COR-L47 (cell line): ENCODE results near the gene DIP2C.
"Not testable (repeated sequence)": the region's sequence is repeated elsewhere in the genome, so short reads cannot be mapped to it uniquely, and the experiment has no call there.

Experiments used
- DNase-seq: peaks from one replicate; lab custom pipeline; 2025; lab: John Stamatoyannopoulos, UW

Gene DIP2C

GRCh38 chr10:641149-642010 lies 48.1 kb downstream of the DIP2C start:
- DNase-seq = no peak

DNA sequence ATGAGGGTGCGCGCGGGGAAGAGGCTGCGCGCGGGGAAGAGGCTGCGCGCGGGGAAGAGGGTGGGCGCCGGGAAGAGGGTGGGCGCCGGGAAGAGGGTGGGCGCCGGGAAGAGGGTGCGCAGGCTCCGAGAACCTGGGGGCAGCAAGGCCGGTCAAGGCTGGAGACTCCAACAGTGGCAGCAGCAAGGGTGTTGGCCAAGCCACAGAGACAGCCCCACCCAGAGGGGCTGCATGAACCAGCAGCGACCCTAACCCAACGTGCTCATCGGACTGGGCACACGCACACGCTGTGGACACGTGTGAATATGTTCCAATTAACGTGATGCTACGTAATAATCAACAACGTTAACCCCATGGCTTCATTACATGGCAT lies 48.8 kb downstream of the DIP2C start:
- DNase-seq = no peak

GRCh38 chr10:639751-640672 lies 49.5 kb downstream of the DIP2C start:
- no peak for DNase-seq

GRCh38 chr10:639001-639750 lies 50.3 kb downstream of the DIP2C start:
- no peak for DNase-seq

GRCh38 chr10:637771-638195 lies 51.7 kb downstream of the DIP2C start:
- no peak for DNase-seq

GRCh38 chr10:637221-637620 lies 52.2 kb downstream of the DIP2C start:
- DNase-seq = no peak

- no peak for DNase-seq
Measured at GRCh38 chr10:636769-637168, 52.7 kb downstream of the DIP2C start.

DNA sequence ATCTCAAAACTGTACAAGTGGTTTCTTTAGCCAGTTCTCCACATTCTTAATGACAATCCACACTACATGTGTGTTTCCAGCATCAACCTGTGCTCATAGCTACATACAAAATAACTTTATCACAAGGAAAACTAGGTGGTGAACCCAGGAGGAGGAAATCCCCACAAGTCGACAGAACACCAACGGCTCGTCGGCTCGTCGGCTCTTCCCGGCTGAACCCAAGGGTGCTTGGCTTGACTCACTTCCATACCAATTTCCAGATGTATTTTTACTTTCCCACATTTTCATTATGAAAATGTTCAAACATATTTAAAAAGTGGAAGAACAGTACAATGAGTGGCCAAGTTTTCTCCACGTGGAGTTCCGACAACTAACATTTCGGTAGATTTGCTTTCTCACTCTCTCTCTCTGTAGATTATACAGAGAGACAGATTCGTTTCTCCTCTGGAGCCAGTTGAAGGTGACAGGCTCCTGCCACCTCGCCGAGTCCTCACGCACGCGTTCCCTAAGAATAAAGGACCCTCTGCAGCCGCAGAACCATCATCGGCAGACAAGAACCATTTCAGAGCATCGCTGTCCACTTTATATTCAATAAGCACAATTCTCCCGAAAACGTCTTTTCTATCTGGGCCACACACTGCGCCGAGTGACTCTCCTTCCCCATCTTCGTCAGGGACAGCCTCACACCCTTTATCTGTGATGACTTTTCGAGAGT lies 53.3 kb downstream of the DIP2C start:
- no peak for DNase-seq

- DNase-seq = no peak
Measured at GRCh38 chr10:635088-635861, 54.2 kb downstream of the DIP2C start.

GRCh38 chr10:634256-634655 lies 55.2 kb downstream of the DIP2C start:
- no peak for DNase-seq

DNA sequence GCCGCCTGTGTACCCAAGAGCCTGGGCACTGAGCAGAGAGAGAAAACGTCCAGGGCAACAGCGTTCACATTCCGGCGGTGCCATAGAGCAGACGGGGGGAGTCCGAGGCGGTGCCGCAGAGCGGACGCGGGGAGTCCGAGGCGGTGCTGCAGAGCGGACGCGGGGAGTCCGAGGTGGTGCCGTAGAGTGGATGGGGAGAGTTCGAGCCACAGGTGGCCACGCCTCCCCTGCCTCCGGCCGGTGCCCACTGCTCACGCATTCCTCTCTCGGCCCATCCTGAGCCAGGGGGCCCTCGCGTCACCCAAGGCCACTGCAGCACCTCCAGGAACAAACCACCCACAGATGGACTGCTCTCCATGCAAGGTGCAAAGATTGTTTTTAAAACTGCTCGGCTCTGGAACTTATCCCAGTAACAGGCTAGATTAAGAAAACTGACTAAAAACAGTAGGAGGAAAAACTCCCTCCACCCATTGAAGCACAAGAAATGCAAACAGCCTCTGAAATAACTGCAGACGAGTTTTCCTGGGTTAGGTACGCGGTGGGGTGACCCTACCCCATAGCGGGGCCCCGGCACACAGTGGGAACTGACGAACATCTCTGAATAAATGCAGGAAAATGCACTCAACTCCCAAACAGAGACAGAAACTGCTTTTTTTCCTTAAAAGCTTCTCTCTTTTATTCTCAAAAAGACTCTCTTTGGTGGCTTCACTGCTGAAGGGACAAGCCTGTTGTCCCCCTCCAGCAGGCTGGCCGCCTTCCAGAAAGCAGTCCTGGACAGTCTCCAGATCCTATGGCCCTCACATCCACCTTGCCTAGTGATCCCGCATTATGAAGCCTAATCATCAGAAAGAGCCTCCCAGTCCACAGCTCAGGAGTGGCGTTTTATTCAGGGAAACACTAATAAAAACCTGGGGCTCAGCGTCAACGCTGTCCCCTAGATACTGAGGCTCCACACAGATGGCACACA lies 55.9 kb downstream of the DIP2C start:
- peak; percentile 48 for DNase-seq

DNA sequence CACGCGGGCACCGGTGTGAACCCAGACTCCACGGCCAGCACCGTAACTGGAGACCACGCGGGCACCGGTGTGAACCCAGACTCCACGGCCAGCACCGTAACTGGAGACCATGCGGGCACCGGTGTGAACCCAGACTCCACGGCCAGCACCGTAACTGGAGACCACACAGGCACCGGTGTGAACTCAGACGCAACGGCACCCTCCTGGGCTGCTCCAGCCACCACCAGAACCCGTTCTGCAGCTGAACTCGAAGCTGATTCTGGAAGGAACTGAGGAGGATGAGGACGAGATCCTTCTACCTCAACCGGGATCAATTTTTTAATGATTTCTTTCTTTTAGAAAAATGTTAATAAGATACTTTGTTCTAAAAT lies 56.7 kb downstream of the DIP2C start:
- not testable (repeated sequence) for DNase-seq

GRCh38 chr10:632155-632806 lies 57.2 kb downstream of the DIP2C start:
- not testable (repeated sequence) for DNase-seq

- no peak for DNase-seq
Measured at GRCh38 chr10:631266-631665, 58.2 kb downstream of the DIP2C start.

DNA sequence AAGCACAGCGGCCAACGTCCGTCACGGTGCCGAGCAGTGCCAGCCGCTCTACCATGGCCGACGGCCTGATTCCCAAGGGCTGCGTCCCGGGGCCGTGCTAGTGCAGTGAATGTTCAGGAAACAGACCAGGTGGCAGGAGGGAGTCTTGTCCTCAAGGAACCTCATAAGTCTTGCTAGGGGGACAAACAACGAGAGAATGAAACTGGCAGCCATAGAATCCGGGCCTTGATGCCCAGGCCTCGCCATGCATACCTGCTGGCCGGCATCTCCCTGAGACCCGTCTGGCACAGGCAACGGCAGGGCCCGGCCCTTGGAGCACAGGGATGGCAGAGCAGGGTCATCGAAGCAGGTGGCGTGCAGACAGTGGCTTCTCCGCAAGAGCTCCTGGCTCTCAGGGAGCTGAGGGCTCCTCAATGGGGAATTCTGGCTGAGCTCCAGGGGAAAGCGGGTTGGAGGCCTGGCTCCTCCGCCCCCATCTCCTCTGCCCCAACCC lies 58.8 kb downstream of the DIP2C start:
- DNase-seq = no peak

GRCh38 chr10:629186-629998 lies 60.1 kb downstream of the DIP2C start:
- no peak for DNase-seq

GRCh38 chr10:628386-629045 lies 61.0 kb downstream of the DIP2C start:
- peak; percentile 18 for DNase-seq
